ENCODE data around the gene KLHL18. TPM values are rescaled to one million over a fixed set of nuclear protein-coding genes. Genes with fewer than 3 reads are reported as not detected.

The KLHL18 gene
- total and polyA plus RNA-seq, 4 donors = 13.4 to 27.5 (median 17.9) TPM

DNA sequence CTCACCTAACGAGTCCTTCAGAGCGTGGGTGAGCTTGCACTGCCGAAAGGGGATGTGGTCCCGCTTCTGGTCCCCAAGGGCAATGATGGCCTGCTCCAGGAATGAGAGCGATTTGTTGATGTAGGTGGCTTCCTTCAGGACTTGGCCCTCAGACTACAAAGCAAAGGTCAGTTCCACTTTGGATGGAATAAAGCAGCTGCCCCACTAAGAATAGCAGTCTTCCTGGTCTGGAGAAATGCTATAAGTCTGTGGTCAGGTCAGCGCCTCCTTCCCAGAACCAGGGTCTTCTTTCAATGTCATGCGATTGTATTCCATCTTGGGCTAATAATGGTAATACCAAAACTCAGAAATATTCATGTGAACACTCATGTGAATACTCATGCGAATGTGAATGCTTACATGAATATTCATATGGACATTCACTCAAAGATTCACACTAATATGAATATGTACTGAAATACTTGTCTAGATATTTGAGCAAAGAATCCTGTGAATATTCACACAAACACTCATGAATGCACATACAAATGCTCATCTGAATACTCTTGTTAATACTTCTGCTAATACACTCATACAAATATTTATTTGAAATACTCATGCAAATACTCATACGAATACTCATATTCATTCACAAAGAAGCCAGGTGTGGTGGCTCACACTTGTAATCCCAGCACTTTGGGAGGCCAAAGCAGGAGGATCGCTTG, 16.9 kb upstream of the KLHL18 start:
- no peak for DNase-seq
- Histone ChIP-seq H3K4me3 (no peak overlapping the region), H3K4me1 (ENCODE audit: control insufficient read depth in 5 of 5, insufficient read depth in 5 of 5, low read length in 5 of 5) (no peaks in the 10 kb centered on the region), H3K9ac (ENCODE audit: insufficient read depth in 1 of 2, low read length in 2 of 2) (no peak overlapping the region), H3K27ac (ENCODE audit: low read depth in 1 of 2, low read length in 1 of 2) (no peak overlapping the region), H3K36me3 (ENCODE audit: control insufficient read depth in 4 of 4, insufficient read depth in 4 of 4, low read length in 4 of 4) (no peaks in the 10 kb centered on the region), H3K9me3 (ENCODE audit: control insufficient read depth in 4 of 4, insufficient read depth in 3 of 4, low read length in 3 of 4) (no peaks in the 10 kb centered on the region), H3K27me3 (ENCODE audit: control insufficient read depth in 3 of 3, insufficient read depth in 3 of 3, low read length in 2 of 3) (no peaks in the 10 kb centered on the region)
- 96 to 98% methylated on average over 10 of the region's 10 CpGs for WGBS, 2 donors
- no peak for ATAC-seq (ENCODE audit: insufficient read depth, low FRiP score)
- TF ChIP-seq CTCF (IDR thresholded peaks at IDR 0.05; ENCODE audit: control extremely low read depth, extremely low read depth) = no peak

- WGBS, 2 donors = 44 to 51% methylated on average over 11 of the region's 11 CpGs
- no peak for ATAC-seq (ENCODE audit: insufficient read depth, low FRiP score)
- no peaks in the 10 kb centered on the region for H3K4me1 ChIP-seq (ENCODE audit: control insufficient read depth in 5 of 5, insufficient read depth in 5 of 5, low read length in 5 of 5)
- no peak overlapping the region for H3K9ac ChIP-seq (ENCODE audit: insufficient read depth in 1 of 2, low read length in 2 of 2)
- no peaks in the 10 kb centered on the region for H3K36me3 ChIP-seq (ENCODE audit: control insufficient read depth in 4 of 4, insufficient read depth in 4 of 4, low read length in 4 of 4)
- peak; percentile 60 to 74 (median 66) for DNase-seq
- TF ChIP-seq CTCF (IDR thresholded peaks at IDR 0.05; ENCODE audit: control extremely low read depth, extremely low read depth) = no peak
- no peaks in the 10 kb centered on the region for H3K27me3 ChIP-seq (ENCODE audit: control insufficient read depth in 3 of 3, insufficient read depth in 3 of 3, low read length in 2 of 3)
- H3K9me3 ChIP-seq (ENCODE audit: control insufficient read depth in 4 of 4, insufficient read depth in 3 of 4, low read length in 3 of 4) = no peaks in the 10 kb centered on the region
- H3K27ac ChIP-seq (ENCODE audit: low read depth in 1 of 2, low read length in 1 of 2) = peak overlapping the region in 1 of 2 donors; percentile 68
- no peak overlapping the region for H3K4me3 ChIP-seq
Measured at GRCh38 chr3:47266709-47267489, 15.8 kb upstream of the KLHL18 start.

GRCh38 chr3:47267490-47267824, 15.3 kb upstream of the KLHL18 start:
- Histone ChIP-seq H3K27ac (ENCODE audit: low read depth in 1 of 2, low read length in 1 of 2) (no peak overlapping the region), H3K36me3 (ENCODE audit: control insufficient read depth in 4 of 4, insufficient read depth in 4 of 4, low read length in 4 of 4) (no peaks in the 10 kb centered on the region), H3K9me3 (ENCODE audit: control insufficient read depth in 4 of 4, insufficient read depth in 3 of 4, low read length in 3 of 4) (no peaks in the 10 kb centered on the region), H3K4me3 (no peak overlapping the region), H3K4me1 (ENCODE audit: control insufficient read depth in 5 of 5, insufficient read depth in 5 of 5, low read length in 5 of 5) (no peaks in the 10 kb centered on the region), H3K9ac (ENCODE audit: insufficient read depth in 1 of 2, low read length in 2 of 2) (no peak overlapping the region), H3K27me3 (ENCODE audit: control insufficient read depth in 3 of 3, insufficient read depth in 3 of 3, low read length in 2 of 3) (no peaks in the 10 kb centered on the region)
- no peak for TF ChIP-seq CTCF (IDR thresholded peaks at IDR 0.05; ENCODE audit: control extremely low read depth, extremely low read depth)
- DNase-seq (no peak), ATAC-seq (ENCODE audit: insufficient read depth, low FRiP score) (no peak)
